ENCODE data around the gene LILRA2. TPM values are rescaled to one million over a fixed set of nuclear protein-coding genes. Genes with fewer than 3 reads are reported as not detected.

LILRA2 gene
- total and polyA plus RNA-seq, 2 of the 13 experiments (the other 11 are each of a cell fraction or from before 2014, with no cell fraction given) = 0.53 TPM; not detected in 1

- Histone ChIP-seq H3K4me2 (ENCODE audit: low read depth, low read length) (no peak overlapping the region), H3K36me3 (replicated peaks in 1 of 2; ENCODE audit: control insufficient read depth in 1 of 2, insufficient read depth in 2 of 2, low read length in 2 of 2) (no peaks in the 10 kb centered on the region), H3K4me1 (ENCODE audit: insufficient read depth, low read length) (no peaks in the 10 kb centered on the region), H3K79me2 (ENCODE audit: insufficient read depth, low read length) (no peaks in the 10 kb centered on the region), H3K9me3 (ENCODE audit: low read length) (no peaks in the 10 kb centered on the region), H3K4me3 (replicated peaks in 1 of 3; ENCODE audit: insufficient read depth in 1 of 3, low read depth in 2 of 3, low read length in 3 of 3) (no peak overlapping the region), H3K27ac (ENCODE audit: extremely low read length, insufficient read depth, low read length) (no peak overlapping the region), H3K27me3 (ENCODE audit: control insufficient read depth in 1 of 2, insufficient read depth in 2 of 2, low read length in 2 of 2) (peaks cover 0 to 12% of the 10 kb centered on the region in 2 experiments; a peak in 2 of 5 replicates), H3K9ac (ENCODE audit: insufficient read depth, low read depth, low read length) (no peak overlapping the region), H2AFZ (ENCODE audit: low read length) (no peak overlapping the region), H4K20me1 (ENCODE audit: insufficient read depth, low read length) (no peaks in the 10 kb centered on the region)
- ChIA-PET POLR2A (no interaction called here), CTCF (ENCODE audit: low intra/inter-chr PET ratio, low total read pairs) (no interaction called here)
- intact Hi-C loops (cut with micrococcal nuclease; ENCODE audit: unreplicated experiment) = no loop called here
- DNase-seq (ENCODE audit: low spot score) (no peak), ATAC-seq (no peak), FAIRE-seq (no peak)
- no peak for TF ChIP-seq ZNF207 (IDR thresholded peaks at IDR 0.05; ENCODE audit: borderline replicate concordance)
- no peak for TF ChIP-seq TBL1XR1 (IDR thresholded peaks at IDR 0.05; ENCODE audit: borderline replicate concordance, low read length, partially characterized antibody)
- no peak for TF ChIP-seq KDM5B (CRISPR knock-in tag; IDR thresholded peaks at IDR 0.05; ENCODE audit: borderline replicate concordance)
- no peak for TF ChIP-seq EZH2 (conservative IDR thresholded peaks at IDR 0.05; ENCODE audit: low read depth, low read length)
- no peak for TF ChIP-seq SIN3B (IDR thresholded peaks at IDR 0.05; ENCODE audit: low read length)
- TF ChIP-seq HNRNPUL1 (IDR thresholded peaks at IDR 0.05; ENCODE audit: low read depth, low read length) = no peak
- TF ChIP-seq KMT2B (CRISPR knock-in tag; IDR thresholded peaks at IDR 0.05) = no peak
- TF ChIP-seq MIER2 (CRISPR knock-in tag; IDR thresholded peaks at IDR 0.05) = no peak
- TF ChIP-seq MAFF (IDR thresholded peaks at IDR 0.05; ENCODE audit: low read depth, low read length) = no peak
- TF ChIP-seq ZFP91 (CRISPR knock-in tag; IDR thresholded peaks at IDR 0.05; ENCODE audit: borderline replicate concordance) = no peak
- BruUV-seq (replicated peaks) = no TSS peak
- in situ Hi-C loops (cut with HindIII; ENCODE audit: extremely low pct_ligation_motif_present, low pct_unique_long_range_greater_than_20kb) = no loop called here
- 24% methylated on average over 16 of the region's 16 CpGs for WGBS (ENCODE audit: low lambda C conversion rate)
These were observed 33.5 kb downstream of the LILRA2 start for GRCh38 chr19:54606891-54607784.
